ENCODE measurements around the gene CTNNBIP1. TPM values are rescaled to one million over a fixed set of nuclear protein-coding genes. Genes with fewer than 3 reads are reported as not detected.
A peak's percentile ranks its signal among the peaks of the same experiment; 100 is the strongest.

Gene CTNNBIP1
- total and polyA plus RNA-seq, 12 donors = 26.5 to 69.4 (median 37.3) TPM

DNA sequence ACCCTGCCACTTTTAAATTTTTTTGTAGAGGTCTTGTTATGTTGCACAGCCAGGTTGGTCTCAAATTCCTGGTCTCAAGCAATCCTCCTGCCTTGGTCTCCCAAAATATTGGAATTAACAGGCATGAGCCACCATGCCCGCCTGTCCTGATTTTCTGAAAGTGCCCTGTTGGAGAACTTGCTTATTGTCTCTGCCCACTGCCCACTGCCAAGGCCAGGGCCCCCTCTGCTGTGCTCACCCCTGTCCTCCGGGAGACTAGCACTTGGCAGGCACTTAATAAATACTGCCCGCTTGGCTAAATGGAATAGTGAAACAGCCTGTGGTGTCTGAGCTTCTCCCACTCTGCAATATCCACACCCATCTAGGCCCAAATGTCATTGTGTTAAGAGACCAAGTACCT is 35.7 kb downstream of the CTNNBIP1 start:
- peaks cover 0 to 43% (median 22%) of the 10 kb centered on the region in 9 donors for H3K36me3 ChIP-seq
- DNase-seq (no peak), ATAC-seq (no peak)
- no peaks in the 10 kb centered on the region for H3K9me3 ChIP-seq
- H3K4me3 ChIP-seq = no peak overlapping the region
- H3K4me1 ChIP-seq = peaks cover 7 to 49% (median 36%) of the 10 kb centered on the region in 9 donors
- no peaks in the 10 kb centered on the region for H3K27me3 ChIP-seq
- WGBS, 2 donors = 65 to 71% methylated on average over 3 of the region's 3 CpGs
- TF ChIP-seq, protein P1, sequence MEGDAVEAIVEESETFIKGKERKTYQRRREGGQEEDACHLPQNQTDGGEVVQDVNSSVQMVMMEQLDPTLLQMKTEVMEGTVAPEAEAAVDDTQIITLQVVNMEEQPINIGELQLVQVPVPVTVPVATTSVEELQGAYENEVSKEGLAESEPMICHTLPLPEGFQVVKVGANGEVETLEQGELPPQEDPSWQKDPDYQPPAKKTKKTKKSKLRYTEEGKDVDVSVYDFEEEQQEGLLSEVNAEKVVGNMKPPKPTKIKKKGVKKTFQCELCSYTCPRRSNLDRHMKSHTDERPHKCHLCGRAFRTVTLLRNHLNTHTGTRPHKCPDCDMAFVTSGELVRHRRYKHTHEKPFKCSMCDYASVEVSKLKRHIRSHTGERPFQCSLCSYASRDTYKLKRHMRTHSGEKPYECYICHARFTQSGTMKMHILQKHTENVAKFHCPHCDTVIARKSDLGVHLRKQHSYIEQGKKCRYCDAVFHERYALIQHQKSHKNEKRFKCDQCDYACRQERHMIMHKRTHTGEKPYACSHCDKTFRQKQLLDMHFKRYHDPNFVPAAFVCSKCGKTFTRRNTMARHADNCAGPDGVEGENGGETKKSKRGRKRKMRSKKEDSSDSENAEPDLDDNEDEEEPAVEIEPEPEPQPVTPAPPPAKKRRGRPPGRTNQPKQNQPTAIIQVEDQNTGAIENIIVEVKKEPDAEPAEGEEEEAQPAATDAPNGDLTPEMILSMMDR (IDR thresholded peaks at IDR 0.05) = no peak
- intact Hi-C loops (cut with DNase I) = loop anchor here in 8 of 10 donors (2.0 to 10.0 kb wide), 8 partner anchors 36 to 240 kb away; partner anchors contain the start of genes UBE4B (in 4 of the 8), CTNNBIP1 (in 2 of the 8), LZIC (in 2 of the 8) and NMNAT1 (in 2 of the 8)
- peak overlapping the region in 4 of 10 donors; percentile 14 to 73 (median 66) for H3K27ac ChIP-seq

DNA sequence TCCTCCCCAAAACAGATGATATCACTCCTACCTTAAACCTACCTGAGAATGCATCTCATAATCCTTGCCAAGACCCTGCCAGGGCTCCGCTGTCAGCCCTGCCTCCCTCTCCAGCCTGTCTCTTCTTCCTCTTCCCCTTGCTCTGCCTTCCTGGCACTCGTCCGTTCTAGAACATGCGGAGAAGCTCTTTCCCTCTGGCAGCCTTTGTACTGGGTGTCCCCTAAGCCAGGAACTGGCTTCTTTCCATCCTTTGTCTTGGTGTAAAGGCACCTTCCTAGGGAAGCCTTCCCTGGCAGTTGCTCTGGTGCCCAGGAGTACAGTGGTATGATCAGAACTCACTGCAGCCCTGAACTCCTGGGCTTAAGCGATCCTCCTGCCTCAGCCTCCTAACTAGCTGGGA is 36.1 kb downstream of the CTNNBIP1 start:
- 57 to 72% methylated on average over 5 of the region's 5 CpGs for WGBS, 2 donors
- DNase-seq = no peak
- peaks cover 0 to 48% (median 26%) of the 10 kb centered on the region in 9 donors for H3K36me3 ChIP-seq
- H3K9me3 ChIP-seq = no peaks in the 10 kb centered on the region
- H3K4me1 ChIP-seq = peaks cover 7 to 49% (median 36%) of the 10 kb centered on the region in 9 donors
- H3K4me3 ChIP-seq = no peak overlapping the region
- intact Hi-C loops (cut with DNase I) = loop anchor here in 8 of 10 donors (2.0 to 10.0 kb wide), 8 partner anchors 37 to 239 kb away; partner anchors contain the start of genes UBE4B (in 4 of the 8), CTNNBIP1 (in 2 of the 8), LZIC (in 2 of the 8) and NMNAT1 (in 2 of the 8)
- ATAC-seq = no peak
- H3K27me3 ChIP-seq = no peaks in the 10 kb centered on the region
- H3K27ac ChIP-seq = peak overlapping the region in 3 of 10 donors; percentile 59 to 73 (median 73)
- TF ChIP-seq, protein P1 (IDR thresholded peaks at IDR 0.05) = no peak

DNA sequence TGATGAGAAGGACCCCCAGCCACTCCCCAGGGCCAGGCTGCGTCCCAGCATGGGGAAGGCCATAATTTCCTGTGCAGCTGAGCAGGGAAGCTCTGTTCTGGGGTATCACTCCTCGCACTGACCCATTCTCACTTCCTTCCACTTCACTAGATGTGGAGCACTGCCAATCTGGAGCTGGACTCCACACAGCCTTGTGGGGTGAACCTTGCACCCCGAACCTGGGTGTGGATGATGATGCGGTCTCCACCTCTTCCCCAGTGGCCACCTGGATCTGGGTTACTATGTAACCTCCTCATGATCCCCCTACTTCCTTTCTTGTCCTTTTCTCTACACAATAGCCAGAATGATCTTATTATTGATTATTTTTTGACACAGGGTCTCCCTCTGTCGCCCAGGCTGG is 36.7 kb downstream of the CTNNBIP1 start:
- TF ChIP-seq, protein P1 (IDR thresholded peaks at IDR 0.05) = no peak
- 79 to 81% methylated on average over 5 of the region's 5 CpGs for WGBS, 2 donors
- intact Hi-C loops (cut with DNase I) = loop anchor here in 6 of 10 donors (5.0 to 10.0 kb wide), 4 partner anchors 39 to 239 kb away; partner anchors contain the start of genes UBE4B (in 4 of the 6), CTNNBIP1 (in 1 of the 6), LZIC (in 1 of the 6) and NMNAT1 (in 1 of the 6)
- Histone ChIP-seq H3K36me3 (peaks cover 0 to 54% (median 28%) of the 10 kb centered on the region in 9 donors), H3K4me1 (peaks cover 7 to 47% (median 36%) of the 10 kb centered on the region in 9 donors), H3K27me3 (no peaks in the 10 kb centered on the region), H3K4me3 (no peak overlapping the region), H3K9me3 (no peaks in the 10 kb centered on the region), H3K27ac (peak overlapping the region in 2 of 10 donors; percentile 59 to 73)
- no peak for ATAC-seq
- DNase-seq = no peak

DNA sequence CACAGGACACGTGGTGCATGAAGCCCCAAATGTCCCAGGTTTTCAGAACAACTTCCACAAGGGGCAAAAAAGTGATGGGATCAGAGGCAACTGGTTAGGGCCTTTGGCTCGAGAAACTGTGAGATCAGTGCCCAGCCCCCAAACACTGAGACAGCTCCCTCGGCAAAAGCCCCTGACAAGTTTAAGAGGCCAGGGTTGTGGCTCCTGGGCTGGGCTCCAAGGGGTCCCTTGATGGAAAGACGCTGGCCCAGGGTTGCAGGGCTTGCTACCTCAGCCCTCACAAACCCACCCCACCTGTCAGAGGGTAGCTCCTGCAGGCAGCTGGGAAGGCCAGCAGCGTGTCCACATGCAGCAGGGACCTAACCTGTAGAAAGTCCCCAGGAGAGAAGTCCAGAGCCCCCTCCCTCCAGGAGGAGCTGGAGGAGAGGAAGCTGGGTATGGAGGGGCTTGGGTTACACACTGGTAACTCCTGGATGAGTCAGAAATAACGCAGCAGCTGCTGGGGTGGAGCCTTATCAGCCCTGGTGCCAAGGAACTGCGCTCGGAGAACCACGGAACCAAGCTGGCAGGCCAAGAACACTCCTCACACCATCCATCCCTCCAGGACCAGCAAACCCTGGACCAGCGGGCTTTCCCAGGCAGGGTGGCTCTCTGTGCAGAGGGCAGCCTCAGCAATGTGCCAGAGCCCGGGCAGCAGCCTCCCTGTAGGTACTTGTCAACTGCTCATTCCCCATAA is 37.5 kb downstream of the CTNNBIP1 start:
- intact Hi-C loops (cut with DNase I) = loop anchor here in 6 of 10 donors (5.0 to 10.0 kb wide), 4 partner anchors 40 to 238 kb away; partner anchors contain the start of genes UBE4B (in 4 of the 6), CTNNBIP1 (in 1 of the 6), LZIC (in 1 of the 6) and NMNAT1 (in 1 of the 6)
- ATAC-seq (no peak), DNase-seq (no peak)
- Histone ChIP-seq H3K9me3 (no peaks in the 10 kb centered on the region), H3K36me3 (peaks cover 0 to 57% (median 28%) of the 10 kb centered on the region in 9 donors), H3K27me3 (no peaks in the 10 kb centered on the region), H3K4me3 (no peak overlapping the region), H3K4me1 (peaks cover 7 to 44% (median 35%) of the 10 kb centered on the region in 9 donors), H3K27ac (no peak overlapping the region)
- TF ChIP-seq, protein P1 (IDR thresholded peaks at IDR 0.05) = no peak
- 75 to 81% methylated on average over 11 of the region's 11 CpGs for WGBS, 2 donors
